AML-193 (cell line): Measurements from ENCODE around the gene PRRC2C.
"Not testable (repeated sequence)": the region's sequence is repeated elsewhere in the genome, so short reads cannot be mapped to it uniquely, and the experiment has no call there.

Experiments used
- DNase-seq, 2 experiments: peaks; one replicate each; lab custom pipeline; 2025; lab: John Stamatoyannopoulos, UW

Gene PRRC2C

DNA sequence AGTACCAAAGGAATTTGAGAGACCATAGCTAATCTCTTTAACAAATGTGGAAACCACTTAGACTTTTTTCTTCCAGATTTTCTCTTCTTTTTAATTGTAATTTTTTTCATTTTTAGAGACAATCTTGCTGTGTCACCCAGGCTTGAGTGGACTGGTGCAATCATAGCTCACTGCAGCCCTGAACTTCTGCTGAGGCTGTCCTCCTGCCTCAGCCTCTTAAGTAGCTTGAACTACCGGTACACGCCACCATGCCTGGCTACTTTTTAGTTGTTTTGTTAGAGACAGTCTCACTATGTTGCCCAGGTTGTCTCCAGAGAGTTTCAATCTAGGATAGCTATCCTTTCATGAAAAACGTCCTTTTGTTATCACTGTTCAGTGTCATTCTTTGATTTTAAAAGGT is 15.0 kb downstream of the PRRC2C start:
- DNase-seq = no peak

DNA sequence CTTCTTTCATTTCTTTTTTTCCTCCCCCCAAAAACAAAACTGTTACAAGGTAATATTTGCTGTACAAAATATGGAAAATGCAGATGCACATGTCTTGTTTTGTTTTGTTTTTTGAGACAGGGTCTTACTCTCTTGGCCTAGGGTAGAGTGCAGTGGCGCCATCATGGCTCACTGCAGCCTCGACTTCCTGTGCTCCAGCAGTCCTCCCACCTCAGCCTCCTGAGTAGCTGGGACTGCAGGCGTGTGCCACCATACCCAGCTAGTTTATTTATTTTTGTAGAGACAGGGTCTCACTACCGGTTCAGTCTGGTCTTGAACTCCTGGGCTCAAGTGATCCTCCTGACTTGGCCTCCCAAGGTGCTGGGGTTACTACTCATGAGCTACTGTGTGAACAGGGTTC is 15.5 kb downstream of the PRRC2C start:
- DNase-seq = no peak

DNA sequence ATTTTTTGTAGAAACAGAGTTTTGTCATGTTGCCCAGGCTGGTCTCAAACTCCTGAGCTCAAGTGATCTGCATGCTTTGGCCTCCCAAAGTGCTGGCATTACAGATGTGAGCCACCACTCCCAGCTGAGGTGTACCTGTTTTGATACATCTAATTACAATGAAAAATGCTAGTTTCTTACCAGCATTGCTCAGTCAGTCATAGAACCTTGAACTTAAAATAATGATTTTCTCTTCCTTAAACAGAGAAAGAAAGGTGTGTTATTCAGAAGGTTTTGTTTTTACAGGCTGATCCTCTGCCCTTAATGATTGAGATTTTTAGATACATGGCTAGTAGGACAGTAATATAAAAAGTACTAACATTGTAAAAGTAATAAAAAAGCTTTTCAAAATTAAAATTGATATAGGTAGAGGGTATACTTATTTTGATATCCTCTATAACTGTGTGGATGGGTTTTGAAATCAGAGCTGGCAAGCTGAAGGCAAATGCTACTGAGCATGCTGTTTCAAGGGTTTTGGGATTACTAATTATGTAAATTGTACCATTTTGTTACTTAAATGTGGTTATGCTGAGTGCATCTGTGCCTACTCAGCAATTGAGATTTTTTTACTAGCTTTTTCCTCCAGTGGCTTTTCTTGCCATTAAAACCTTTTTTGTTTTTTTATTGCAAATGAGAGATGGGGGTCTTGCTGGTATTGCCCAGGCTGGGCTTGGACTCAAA is 16.1 kb downstream of the PRRC2C start:
- no peak for DNase-seq

DNA sequence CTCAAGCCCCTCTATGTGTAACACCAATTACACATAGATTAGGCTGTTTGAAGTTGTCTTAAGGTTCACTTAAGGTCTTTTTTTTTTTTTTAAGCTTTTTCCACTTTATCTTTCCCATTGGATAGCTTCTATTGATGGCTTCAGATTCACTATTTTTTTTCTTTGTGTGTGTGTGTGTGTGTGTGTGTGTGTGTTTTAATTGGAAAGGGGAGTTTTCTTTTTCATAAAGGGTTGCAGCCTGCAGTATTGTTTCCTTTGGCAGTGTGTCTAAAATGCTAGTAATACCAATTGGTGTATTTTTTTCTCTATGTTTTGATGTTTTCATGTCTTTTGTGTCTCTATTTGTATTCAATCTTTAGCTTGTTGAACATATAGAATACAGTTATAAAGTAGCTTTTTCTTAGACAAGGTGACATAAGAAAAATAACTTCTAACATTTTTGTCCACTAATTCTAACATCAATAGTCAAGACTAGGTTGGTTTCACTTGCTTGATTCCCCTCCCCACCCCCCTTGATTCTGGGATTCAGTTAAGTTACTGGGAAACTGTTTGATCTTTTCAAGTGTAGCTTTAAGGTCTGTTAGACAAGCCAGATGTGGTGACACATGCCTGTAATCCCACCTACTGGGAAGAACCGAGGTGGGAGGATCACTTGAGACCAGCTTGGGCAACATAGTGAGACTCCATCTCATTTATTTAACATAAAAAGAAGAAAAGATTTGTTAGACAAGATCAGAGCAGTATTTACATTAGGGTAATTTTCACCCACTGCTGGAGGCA is 21.4 kb downstream of the PRRC2C start:
- no peak for DNase-seq

DNA sequence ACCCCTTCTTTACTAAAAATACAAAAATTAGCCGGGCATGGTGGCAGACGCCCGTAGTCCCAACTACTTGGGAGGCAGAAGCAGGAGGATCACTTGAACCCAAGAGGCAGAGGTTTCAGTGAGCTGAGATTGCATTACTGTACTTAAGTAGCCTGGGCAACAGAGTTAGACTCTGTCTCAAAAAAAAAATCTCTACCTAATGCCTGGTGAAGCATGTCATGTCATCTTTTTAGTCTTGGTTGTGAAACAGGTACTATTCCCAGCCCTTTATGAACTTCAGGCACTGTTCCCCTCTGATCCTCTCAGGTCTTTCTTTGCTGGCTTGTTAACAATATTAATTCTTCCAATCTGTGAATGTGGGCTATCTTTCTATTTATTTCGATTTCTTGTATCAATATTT is 22.1 kb downstream of the PRRC2C start:
- no peak for DNase-seq

DNA sequence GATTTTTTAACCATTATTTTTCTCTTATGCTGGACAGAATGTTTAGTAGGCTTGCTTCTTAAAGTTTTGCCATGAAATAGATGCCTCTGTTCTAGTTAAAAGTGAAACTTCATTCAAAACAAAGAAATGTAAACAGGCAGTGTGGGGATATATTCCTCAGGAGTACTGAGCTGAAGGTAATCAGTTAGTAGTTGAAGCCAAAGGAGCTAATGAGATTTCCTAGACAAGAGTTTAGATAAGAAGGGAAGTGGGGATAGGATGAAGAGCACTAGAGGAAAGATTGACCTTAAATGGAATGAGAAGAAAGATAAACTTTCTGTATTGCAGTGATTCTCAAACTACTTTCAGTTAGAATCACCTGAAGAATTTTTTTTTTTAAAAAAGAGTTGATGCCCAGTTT is 23.9 kb downstream of the PRRC2C start:
- no peak for DNase-seq

DNA sequence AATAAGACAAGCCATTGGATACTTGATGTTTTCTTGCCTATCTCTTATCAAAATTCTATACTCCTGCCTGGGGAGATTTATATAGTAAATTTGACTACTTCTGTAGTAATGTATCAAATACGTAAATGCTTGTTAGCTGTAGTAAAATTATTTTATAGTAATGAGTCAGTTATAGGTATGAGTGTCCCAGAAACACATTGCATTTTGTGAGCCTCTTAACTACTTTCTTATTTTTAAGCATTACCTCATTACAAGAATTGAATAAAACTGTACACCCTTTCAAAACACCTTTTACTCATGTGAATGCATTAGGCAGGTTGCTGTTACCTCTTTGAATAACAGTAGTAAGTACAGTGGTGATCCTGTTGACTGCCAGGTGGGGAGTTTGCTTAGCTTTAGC is 28.4 kb downstream of the PRRC2C start:
- DNase-seq = no peak

DNA sequence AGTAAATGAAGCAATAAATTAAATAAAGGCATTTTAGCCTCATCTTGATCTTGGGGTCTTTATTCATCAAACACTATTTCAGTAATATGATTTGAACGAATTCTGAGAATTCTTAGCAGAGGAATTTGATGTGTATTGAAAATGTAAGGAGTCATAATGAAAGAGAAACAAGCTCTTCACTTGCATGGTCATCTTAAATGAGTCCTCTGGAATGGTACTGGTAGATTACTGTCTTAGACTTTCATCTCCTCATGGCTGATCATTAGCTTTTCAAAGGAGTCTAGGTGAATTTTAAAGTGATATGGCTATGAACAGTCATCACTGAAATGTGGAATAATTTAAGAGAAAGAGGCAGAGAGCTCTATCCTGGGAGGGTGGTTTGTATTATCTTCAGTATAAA is 30.0 kb downstream of the PRRC2C start:
- no peak for DNase-seq

DNA sequence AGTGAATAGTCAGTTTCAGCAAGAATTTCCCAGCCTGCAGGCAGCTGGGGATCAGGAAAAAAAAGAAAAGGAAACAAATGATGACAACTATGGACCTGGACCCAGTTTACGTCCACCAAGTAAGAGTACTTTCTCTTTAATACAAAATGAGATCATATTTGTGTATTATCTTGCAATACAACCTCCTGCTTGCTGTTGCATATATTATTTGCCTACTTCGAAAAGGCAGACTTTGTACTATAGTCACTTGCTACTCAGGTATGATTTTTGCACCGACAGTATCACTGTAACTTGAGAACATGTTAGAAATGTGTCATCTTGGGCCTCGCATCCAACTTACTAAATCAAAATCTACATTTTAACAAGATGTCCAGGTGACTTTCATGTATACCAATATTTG is 30.4 kb downstream of the PRRC2C start:
- DNase-seq = no peak

DNA sequence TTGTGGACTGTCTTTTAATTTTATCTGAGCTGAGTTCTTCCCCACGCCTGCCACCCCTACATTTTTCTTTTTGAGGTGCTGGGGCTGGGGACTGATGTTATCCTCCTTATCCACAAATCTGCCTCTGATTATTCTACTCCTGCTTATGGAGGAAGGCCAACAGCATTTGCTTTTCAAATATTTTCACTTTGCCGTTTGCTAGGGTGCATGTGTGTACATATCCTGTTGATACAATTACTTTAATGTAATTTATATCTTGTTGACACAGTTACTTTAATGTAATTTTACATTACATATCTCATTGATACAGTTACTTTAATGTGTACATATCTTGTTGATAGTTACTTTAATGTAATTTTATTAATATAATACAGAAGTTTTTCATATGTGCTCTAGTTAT is 36.2 kb downstream of the PRRC2C start:
- no peak for DNase-seq

DNA sequence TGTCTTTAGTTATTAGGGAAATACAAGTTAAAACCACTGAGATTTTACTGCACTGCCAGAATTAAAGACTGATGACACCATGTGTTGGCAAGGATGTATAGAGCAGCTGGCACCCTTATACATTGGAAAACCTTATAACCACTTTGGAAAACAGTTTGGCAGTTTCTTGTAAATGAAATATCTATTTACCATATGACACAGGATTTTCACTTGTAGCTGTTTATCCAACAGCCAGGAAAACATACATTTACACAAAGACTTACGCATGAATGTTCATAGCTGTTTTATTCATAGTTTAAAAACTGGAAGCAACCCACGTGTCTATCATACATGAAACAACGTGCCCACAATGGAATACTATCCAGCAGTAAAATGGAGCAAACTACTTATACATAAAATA is 45.3 kb downstream of the PRRC2C start:
- no peak for DNase-seq

DNA sequence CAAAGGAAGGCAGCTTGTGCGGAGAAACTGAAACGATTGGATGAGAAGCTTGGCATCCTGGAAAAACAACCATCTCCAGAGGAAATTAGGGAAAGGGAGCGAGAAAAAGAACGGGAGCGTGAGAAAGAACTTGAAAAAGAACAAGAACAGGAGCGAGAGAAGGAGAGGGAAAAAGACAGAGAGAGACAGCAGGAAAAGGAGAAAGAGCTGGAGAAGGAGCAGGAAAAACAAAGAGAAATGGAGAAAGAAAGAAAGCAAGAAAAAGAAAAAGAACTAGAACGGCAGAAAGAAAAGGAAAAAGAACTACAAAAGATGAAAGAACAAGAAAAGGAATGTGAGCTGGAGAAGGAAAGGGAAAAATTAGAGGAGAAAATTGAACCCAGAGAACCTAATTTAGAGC is 47.2 kb downstream of the PRRC2C start:
- no peak for DNase-seq

DNA sequence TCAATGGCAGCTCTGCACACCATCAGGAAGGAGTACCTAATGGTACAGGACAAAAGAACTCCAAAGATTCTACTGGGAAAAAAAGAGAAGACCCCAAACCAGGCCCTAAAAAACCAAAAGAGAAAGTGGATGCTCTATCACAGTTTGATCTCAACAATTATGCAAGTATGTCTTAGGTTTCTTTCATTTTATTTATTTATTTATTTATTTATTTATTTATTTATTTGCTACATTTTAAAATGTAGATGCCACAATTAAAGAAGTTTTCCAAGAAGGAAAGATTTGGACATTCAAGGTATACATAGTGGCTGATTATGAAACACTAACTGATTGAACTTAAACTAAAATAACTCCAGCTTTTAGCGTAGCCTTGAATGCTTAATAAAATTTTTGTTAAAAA is 60.2 kb downstream of the PRRC2C start:
- no peak for DNase-seq

DNA sequence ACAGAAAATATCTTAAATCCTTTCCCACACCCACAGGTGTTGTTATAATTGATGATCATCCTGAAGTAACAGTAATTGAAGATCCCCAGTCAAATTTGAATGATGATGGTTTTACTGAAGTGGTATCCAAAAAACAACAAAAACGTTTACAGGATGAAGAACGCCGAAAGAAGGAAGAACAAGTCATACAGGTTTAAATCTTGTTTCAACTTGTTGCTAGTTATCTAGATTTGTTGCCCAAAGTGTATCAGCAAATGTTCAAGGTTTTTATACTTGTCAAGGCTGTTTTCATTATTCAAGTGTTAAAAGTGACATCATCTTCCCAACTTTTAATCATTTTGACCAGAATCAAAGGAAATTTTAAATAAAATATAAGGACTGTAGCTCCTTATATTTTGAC is 64.7 kb downstream of the PRRC2C start:
- no peak for DNase-seq

DNA sequence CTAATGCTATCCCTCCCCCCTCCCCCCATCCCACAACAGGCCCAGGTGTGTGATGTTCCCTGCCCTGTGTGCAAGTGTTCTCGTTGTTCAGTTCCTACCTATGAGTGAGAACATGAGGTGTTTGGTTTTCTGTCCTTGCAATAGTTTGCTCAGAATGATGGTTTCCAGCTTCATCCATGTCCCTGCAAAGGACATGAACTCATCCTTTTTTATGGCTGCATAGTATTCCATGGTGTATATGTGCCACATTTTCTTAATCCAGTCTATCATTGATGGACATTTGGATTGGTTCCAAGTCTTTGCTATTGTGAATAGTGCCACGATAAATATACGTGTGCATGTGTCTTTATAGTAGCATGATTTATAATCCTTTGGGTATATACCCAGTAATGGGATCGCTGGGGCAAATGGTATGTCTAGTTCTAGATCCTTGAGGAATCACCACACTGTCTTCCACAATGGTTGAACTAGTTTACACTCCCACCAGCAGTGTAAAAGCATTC is 65.3 kb downstream of the PRRC2C start:
- not testable (repeated sequence) for DNase-seq

DNA sequence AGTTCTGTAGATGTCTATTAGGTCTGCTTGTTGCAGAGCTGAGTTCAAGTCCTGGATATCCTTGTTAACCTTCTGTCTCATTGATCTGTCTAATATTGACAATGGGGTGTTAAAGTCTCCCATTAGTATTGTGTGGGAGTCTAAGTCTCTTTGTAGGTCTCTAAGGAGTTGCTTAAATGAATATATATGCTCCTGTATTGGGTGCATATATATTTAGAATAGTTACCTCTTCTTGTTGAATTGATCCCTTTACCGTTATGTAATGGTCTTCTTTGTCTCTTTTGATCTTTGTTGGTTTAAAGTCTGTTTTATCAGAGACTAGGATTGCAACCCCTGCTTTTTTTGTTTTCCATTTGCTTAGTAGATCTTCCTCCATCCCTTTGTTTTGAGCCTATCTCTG is 68.6 kb downstream of the PRRC2C start:
- not testable (repeated sequence) for DNase-seq

DNA sequence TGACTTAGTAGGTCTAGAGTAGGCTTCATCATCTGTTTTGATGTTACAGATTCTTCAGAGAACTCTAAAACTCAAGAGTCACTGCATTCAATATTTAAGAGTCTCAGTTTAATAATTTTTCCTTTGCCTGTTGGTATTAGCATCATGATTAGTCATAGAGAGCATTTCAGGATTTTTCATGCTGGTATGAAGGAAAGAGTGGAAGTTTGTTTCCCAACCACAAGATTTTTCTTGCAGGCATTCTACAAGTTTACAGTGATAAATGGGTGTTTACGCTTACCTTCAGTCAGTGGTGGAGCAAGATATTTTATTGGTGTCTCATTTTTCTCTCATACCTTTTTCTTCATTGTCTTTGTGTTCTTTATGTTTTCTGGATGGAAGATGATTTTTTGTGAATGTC is 78.3 kb downstream of the PRRC2C start:
- DNase-seq = no peak

DNA sequence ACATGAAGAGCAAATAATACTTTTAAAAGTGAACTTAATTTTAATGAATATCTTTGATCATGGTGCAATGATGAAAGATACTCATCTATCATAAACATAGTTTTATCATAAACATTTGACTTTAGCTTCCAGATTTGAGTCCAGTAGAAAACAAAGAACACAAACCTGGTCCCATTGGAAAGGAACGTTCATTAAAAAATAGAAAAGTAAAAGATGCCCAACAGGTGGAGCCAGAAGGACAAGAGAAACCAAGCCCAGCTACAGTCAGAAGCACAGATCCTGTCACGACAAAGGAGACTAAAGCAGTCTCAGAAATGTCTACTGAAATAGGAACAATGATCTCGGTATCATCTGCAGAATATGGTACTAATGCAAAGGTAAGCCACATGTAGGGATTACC is 81.1 kb downstream of the PRRC2C start:
- DNase-seq = no peak

DNA sequence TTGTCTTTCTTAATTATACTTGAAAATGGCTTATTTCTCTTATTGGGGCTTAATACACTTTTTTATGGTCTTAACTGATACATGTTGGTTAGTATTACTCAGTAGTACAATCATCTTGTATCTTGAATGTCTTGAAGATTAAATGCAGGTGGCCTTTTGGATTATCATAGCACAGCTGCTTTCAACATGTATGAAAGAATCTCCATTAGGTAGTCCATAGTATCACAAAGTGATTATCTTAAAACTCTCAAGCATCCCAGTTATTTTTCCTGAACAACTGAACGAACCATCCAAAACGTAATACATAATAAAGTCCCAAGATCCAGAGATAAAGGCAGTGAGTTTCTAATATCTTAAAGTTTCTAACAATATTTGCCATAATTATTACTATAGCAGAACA is 85.0 kb downstream of the PRRC2C start:
- DNase-seq = no peak

DNA sequence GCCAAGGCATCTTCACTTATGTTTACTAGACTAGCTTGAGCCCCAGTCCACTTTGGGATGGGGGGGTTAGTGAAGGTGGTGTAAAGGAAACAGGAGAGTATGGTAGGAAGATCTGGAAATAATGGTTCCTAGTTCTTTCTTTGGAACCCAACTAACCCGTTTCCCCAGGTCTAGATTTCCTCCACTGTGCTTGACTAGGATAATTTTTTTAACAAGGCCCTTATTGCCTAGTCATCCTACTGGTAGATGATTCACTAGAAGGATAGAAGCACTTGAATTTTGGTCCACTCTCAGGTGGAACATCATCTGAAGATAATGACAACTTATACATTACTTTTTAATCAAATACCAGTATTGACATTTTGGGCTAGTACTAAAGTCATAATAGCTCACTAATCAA is 90.8 kb downstream of the PRRC2C start:
- no peak for DNase-seq

DNA sequence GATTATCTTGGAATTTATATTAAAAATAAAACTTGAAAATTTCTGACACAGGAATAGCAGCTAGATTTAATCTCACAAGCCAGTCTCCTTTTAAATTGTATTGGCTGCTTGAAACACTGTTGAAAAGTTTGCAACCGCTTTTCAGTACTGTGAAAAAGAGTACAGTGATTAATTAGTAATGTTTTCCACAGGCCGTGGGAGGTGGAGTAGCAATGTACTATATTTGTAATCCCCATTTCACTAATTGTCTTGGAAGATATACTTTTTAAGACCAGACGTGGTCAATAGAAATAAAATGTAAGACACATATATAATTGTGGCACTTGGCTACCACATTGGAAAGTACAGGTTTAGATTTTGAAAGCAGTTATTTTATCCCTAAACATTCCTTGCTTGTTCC is 95.9 kb downstream of the PRRC2C start:
- no peak for DNase-seq

DNA sequence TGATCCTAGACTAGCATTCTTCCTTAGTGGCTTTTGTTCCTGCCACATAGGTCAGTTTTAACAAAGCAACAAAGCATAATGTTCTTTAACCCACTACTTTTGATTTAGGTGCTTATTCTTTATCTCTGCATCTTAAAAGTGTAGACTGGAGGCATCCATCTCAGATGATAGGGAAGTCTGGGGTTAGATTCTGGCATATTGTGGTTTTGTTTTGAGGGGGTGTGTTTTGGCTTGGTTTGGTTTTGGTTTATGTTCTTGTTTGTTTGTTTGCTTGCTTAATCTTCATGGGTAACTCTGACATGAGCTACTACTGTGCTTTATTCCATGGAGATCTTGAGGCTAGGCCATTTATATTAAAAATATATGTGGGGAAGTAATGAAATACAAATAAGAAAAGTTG is 96.4 kb downstream of the PRRC2C start:
- no peak for DNase-seq

DNA sequence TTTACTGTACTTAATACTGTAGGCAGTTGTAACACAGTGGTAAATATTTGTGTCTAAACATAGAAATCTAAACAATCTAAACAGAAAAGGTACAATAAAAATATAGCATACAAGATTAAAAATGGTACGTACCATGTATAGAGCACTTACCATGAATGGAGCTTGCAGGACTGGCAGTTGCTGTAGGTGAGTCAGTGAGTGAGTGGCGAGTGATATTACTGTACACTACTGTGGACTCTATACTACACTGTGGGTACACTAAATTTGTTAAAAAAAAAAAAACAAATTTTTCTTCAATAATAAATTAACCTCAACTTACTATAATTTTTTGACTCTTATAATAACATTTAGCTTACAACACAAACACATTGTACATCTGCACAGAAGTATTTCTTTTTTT is 97.3 kb downstream of the PRRC2C start:
- no peak for DNase-seq
